GM19452 (cell line): ENCODE measurements around the gene ABCF1.

Experiments used
- ATAC-seq: cut with Tn5 transposase; IDR thresholded peaks from one replicate; pipeline ENCODE4 v1.9.1; 2021; ENCODE audit not compliant: unreplicated experiment

ABCF1 gene

DNA sequence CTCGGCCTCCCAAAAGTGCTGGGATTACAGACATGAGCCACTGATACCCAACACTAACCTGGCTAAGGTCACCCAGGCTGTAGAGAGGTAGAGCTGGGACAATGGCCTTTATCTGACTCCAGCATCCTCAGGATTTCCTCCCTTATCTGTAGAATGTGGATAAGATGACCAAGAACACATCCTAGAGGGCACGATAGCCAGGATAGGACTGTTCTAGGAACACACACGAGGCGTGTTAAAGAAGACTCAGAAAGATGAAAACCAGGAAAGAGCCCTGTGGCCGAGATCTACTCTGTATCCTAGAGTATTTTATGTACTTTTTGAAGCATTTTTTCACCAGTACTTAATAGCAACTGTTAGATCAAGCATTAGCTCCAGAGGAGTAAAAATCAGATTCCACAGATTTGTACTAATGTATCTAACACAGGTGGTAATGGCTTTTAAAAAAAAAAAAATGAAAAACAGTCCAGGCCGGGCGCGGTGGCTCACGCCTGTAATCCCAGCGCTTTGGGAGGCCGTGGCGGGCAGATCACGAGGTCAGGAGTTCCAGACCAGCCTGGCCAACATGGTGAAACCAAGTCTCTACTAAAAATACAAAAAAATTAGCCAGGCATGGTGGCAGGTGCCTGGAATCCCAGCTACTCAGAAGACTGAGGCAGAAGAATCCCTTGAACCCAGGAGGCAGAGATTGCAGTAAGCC, 28.5 kb downstream of the ABCF1 start:
- no peak for ATAC-seq

DNA sequence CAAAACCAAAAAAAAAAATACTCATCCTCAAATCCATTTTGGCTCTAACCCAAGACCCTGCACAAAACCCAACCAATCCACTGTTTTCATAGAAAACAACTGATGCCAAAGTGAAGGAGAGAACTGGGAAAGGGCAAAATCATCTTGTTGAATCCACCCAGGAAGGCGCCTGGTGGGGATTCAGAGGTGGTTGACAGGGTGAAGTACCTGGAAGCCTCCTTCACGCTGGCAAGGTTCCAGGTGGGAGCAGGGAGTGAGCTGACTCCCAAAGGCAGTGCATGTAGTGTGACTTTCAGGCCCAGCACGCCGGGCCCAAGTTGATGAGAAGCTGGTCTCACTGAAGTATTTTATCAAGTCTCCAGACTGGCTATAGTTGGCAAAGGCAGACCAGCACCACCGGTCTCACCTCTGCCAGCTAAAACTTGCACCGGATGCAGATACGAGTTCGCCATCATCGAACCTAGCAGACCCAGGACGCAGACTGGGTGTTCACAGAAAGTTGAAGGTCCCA, 29.3 kb downstream of the ABCF1 start:
- ATAC-seq = no peak

DNA sequence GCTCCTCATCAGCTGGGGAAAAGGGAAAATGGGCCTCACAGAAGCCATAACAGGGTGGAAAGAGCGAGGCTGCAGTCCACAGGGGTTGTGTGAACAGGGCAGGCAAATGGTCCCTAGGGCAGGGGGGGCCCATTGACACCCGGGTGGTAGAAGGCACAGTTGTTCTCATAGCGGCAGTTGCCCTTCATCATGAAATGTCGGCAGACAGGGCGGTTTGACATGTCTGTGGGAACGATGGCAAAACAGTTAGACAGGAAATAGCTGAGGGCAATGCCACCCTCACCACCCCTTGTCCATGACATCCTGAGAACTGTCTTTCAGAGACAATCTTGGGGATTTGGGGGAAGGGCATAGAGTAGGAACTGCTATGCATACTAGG, 30.2 kb downstream of the ABCF1 start:
- no peak for ATAC-seq

DNA sequence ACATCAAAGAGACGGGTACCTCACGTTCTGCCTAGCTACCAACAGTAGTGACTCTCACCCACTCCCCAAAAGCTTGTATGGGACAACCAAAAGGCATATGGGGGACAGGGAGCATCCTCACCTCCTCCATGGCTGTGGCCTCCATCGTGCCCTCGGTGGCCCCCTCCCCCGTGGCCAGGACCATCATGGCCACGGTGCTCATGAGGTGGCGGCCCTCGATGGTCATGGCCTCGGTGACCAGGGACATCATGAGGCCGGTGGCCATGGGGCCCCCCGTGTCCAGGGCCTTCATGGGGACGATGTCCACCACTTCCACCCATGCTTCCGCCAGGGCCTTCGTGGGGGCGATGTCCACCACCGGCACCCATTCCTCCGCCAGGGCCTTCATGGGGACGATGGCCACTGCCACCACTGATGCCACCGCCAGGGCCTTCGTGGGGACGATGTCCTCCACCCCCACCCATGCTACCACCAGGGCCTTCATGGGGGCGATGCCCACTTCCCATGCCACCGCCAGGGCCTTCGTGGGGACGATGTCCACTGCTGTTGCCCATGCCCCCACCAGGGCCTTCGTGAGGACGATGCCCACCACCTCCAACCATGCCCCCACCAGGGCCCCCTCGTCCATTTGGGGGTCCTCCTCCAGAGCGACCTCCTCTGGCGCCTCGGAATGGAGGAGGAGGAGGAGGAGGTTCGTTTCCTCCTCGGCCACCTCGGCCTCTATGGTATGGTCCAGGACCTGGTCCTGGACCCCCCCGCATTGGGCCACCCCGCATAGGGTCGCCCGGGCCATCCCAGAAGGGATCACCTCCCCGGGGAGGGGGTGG, 30.8 kb downstream of the ABCF1 start:
- ATAC-seq = no peak

DNA sequence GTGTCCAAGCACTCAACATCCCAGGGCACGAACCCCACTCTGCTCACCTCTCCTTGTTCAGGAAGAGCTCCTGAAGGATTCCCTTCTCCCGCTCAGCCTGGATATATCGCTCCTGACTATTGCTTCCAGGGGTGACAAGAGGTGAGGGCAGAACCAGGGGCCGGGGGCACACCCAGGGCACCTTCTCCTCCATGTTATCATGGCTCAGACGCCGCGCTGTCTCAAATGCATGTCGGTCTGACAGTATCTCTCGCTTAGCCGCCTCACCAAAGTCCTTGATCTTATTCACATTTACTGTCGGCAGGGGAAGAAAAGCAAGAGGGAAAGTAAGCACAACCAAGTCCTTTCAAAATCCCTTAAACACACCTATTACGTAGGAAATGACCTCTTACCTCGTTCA, 32.7 kb downstream of the ABCF1 start:
- ATAC-seq = no peak

DNA sequence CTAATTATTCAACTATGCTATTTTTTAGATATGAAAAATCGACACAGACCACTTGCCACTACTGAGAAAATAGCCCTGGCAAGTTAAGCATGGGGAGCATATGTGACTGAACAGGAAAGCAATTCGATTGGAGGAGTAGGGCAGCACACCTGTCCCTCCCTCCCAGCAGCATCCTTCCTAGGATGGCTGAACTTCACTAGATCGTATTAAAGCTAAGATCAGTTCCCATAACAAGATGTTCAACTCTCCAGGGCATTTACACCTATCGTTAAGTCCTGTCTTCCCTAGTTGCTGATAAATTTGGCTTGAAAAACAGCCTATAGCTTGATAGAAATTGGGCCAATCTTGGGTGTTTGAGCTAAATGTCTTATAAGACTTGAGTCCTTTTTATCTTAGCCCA, 38.8 kb downstream of the ABCF1 start:
- ATAC-seq = no peak

DNA sequence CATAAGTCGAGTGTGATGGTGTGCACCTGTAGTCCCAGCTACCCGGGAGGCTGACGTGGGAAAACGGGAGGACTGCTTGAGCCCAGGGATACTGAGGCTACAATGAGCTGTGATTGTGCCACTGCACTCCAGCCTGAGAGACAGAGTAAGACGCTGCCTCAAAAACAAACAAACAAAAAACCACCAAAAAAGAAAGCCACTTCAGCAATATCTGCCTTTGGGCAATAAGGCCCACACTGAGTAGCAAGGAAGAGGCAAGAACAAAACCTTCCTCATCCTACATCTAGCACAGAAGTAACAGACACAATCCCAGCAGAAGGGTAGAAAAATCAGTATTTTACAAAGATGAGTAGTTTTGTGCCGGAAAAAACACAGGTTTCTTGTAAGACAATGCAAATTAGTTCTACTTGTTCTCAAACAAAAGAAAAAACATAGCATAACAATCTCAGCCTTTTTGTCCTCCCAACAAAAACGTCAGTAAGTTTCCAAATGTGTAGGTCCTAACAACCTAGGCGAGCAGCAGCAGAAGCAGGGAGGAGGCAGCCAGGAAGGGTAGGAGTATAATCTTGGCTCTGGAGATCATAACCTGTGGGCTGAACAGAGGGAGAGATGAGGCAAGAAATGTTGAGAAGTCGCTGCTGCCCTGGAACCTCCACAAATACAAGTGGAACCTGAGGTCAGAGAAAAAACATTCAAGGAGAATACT, 40.1 kb downstream of the ABCF1 start:
- ATAC-seq = no peak

DNA sequence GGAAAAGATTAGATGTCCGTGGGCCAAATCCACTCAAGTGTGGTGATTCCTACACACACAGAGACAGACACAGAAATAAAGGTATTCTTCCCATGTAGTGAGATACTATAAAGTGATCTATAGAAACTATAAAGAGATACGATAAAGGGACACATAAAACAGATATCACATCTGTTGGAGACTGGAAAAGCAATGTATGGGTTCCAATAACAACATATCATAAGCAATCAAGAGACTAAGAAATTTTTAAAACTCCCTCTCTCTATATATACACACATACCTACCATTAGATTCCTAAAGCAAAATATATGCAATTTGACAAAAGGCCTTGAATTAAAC, 40.6 kb downstream of the ABCF1 start:
- no peak for ATAC-seq

DNA sequence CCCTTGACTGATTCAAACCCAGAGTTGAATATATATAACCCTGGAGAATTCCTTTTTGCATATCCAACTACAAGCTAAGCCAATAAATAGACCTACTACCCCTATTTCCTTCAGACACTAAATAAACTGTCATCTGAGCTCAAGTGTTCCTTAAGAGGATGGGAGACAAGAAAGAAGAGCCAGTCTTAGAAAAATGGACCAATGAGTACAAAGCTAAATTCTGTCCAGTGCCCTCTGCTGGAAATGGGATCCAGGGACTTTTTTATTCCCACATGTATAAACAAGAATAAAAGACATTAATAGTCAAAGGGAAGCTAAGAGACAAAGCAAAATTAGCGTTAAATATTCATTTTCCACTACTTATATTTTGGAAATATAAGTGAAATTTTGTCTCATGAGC, 41.0 kb downstream of the ABCF1 start:
- no peak for ATAC-seq

DNA sequence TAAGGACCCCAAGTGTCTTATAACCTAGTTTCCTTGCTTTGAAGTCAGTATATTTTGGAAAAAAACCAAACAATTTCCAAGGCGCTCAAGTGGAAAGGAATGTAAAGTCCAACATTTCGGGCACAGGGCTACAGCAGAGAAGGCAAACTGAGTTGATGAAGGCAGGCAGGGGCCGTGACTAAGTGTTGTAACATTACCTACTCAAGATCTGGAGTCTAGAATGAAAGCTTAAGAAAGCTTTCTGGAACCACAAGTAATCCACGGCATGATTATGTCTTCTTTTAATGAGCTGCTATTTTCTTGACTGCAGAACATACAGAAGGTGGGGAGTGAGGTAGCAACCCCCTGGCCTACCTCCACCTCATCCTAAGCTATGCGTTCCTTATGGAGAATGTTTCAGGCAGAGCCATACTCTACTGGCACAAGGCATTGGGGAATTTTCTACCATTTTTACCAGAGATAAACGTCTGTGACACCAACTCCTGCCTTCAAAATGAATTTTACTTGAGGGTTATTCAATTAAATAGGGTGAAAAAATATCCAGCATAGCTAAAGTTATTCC, 41.5 kb downstream of the ABCF1 start:
- ATAC-seq = no peak

DNA sequence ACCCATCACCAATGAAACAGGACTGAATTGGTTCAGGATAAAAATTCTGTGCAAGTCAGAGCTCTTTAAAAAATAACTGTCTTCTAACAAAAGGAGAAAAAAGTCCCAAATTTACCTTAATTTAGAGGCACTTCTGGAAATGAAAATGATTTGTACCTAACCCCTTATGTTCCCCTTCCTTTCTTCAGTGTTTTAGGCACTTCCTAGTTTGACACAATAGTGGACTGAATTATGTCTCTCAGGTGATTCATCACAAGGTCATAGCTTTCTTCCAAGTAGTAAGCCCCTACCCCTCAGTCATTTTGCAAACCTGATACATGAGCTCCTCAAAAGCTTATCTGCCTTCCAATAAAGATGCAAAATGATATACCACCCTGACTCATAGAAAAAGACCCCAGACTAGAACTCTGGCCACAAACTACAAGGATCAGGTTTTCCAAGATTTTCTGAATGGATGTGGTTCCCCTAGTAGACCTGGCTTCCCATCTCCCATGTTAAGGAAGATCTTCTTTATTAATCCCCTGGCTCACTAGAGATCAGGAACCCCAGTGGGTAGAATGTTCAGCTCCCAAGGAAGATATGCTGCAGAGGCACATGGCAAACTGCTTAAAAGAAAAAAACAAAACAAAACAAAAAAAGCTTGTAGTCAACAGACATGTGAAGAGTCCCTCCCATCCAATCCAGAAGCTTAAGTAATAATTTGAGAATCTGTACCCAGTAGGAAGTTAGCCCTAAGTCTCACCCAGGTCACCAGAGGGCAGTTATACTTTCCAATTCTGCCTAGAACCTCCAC, 42.2 kb downstream of the ABCF1 start:
- no peak for ATAC-seq

DNA sequence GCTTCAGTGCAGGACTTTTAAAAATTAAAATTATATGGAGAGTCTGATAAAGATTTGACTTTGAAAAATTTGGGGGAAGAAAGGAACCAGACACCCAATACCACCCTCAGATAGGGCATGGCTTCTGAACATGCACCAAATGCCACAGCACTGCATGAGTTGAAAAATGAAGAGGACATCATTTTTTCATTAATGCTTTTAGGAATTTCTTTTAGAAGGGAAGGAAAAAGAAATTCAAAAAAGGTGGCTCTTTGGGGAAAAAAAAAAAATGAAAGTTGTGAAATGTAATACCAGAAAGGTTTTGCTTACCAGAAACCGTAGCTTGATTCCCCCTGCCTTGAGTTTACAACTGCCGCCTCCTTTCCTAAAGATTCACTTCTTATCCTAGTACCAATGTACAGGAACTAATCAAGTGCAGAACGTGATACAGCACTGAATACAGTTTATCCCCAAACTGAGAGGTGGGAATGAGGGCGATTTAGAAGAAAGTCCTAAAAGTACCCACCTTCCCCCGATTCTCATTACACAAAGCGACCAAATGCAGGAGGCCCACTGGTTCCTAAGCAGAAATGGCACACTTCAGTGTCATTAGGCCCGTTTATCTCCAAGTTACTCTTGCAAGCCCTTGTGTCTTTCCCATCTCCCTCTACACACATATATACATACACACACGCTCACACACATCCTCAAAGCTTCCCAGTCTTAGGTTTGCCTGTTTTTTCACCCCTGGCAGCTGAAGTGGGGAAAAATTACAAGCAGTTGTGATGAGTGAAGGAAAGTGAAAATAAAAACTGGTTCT, 43.0 kb downstream of the ABCF1 start:
- no peak for ATAC-seq

DNA sequence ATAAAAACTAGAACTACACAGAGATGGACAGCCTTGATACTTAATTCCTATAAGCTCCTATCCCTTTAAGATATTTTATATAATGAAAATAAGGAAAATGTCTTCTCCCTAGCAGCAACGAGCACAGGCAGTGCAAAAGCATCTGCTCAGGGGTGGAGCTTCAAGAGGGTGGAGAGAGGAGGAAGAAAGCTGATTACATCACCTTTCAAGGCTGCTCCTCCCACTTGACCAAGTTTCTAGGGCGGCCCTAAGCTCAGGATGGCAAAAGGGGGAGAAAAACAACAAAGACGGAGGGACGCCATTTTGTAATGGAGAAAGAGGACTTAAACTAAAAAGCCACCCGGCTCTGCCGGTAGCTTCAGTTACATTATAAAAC, 43.6 kb downstream of the ABCF1 start:
- ATAC-seq = peak; percentile 33

DNA sequence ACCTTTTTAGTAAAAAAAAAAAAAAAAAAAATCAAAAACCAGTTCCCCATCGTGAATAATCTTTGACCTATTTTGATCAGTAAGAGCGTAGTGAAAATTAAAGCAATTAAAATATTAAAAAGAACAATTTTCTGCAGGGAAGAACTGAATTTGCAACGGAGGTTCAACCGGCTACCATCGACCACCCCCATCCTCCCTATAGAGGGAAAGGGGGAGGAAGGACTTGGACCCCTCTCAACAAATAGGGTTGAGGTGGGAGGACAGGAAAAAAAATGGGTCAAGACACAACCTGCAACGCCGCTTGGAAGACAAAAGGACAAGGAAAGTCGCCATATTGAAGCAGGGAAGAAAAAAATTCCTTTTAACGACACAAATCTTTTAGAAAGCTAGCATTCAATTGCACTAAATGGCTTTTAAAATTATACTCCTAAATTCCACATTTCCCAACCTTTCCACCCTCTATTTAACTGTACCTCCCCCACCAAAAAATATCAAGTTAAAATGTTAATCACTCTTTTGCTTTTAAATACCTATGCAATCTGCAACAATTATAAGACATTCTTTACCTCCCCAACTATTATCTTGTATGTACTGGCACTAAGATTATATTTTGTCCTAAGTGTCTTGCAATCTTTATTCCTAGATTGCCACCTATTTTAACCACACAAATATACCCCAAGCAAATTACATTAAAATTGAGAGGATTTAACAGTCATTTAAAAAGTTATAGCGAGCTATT, 44.1 kb downstream of the ABCF1 start:
- no peak for ATAC-seq

DNA sequence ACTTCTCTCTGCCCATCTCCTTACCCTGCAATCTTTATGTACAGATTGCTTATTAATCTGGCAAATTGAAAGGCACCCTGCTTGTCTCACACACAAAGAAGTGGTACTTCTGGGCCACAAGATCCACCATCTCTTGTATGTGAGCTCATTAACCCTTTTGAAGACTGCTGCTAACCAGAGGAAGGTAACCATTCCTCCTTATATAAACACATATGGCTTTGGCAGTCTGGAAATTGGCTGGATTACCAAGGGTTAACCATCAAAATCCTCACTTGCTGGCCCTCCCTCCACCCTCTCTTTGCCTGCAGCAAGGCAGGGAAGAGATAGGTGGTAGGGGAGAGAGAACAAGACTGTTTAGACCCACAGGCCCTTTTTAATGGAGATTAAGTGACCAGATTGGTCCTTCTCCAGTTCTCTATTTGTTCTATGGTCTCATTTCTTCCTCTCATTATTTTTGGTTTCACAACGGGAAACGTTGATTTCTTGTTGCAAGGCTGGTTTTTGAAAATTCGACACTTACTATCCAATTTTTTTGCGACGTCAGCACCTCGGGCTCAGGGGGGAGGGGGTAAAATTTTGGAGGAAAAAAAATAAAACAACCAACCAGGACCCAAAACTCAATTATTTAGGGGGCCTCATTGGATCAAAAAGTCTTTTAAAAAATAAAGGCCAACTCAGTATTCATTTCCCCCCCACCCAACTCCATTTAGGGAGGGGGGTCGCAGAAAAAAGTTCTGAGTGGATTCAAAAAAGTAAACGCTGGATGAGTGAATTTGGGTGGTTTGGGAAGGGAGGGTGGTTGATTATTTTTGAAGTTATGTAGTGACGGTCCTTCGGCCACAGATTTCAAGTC, 44.9 kb downstream of the ABCF1 start:
- no peak for ATAC-seq

DNA sequence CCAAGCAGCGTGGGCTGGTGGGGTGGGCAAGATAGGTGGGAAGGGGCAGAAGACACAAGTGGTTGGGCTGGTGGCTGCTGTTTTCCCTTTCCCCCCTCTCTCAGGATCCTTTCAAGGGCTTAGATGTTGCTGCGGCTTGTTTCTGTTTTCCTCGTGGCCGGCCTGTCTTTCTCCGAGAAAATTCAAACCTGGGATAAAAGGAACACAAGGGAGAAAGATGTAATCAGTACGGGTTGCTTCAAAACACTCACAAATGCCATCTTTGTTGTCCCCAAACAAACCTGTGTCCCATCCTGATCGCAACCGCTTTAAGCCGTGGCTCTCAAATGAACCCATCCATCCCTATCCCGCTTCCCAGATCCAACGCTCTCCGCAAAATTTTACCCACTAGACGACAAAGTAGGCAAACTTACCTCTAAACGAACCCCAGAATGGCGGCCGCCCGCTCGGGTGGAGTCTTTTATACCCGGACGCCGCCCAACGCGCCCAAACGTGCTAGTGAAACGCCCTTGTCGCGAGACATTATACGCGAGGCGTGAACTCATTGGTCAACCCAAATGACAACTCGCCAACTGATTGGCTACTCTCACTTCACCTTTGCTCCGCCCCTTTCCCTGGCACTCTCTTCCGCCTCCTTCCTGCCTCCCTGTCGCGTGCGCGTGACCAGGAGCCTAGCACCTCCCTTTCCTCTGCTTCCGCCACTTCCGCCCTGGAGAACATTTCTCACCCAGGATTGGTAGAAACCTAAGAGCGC, 45.7 kb downstream of the ABCF1 start, which contains the start of gene PPP1R10:
PPP1R10 (minus strand) TSS at position 433 of the 754 bp plus-strand sequence. CDS start 7,299 bp downstream, outside the sequence.
- ATAC-seq = peak; percentile 73

DNA sequence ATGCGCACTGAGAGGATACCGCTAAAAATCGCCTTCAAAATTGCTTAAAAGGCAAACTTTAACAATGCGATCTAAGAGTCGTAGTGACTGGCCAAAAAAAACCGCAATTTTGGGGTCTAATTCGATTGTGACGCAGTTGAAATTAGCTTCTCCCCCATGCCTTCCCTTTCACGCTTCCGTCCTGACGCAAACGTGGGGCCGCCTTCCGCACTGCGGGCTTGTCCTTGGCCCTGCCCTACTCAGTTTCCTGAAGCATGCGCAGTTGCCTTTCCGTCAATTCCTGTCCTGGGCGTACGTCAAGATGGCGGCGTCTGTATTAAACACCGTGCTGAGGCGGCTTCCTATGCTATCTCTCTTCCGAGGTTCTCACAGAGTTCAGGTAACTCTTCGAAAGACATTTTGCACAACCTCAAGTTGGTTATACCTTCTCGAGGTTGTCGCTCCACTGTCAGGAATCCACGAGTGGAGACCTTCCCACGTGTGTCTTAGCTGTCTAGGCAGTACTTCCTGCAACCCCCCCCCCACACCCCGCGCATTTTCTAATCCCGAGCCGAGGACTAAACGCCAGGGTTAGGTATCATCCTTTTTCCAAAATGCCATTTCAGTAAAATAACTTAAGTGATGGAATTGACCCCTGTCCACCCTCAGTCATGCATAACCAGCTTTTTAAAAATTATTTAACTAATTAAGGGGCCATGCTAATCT, 46.5 kb downstream of the ABCF1 start, which contains the start of gene MRPS18B:
MRPS18B (plus strand) TSS at position 276 of the 705 bp plus-strand sequence; CDS start at position 302, 26 bp downstream.
- ATAC-seq = peak; percentile 70
